ENCODE data around the gene ADD3. TPM values are rescaled to one million over a fixed set of nuclear protein-coding genes. Genes with fewer than 3 reads are reported as not detected.

The ADD3 gene
- total and polyA plus RNA-seq, 8 donors: 31.9 to 83.3 (median 47.2) TPM

- H3K9me3 ChIP-seq: no peaks in the 10 kb centered on the region
- DNase-seq: no peak
- H3K4me1 ChIP-seq: no peaks in the 10 kb centered on the region
- ATAC-seq: no peak
- TF ChIP-seq CTCF (IDR thresholded peaks at IDR 0.05): no peak
- no peak overlapping the region for H3K4me3 ChIP-seq
- 73 to 83% methylated on average over 6 of the region's 6 CpGs for WGBS, 2 donors
- H3K27ac ChIP-seq: no peak overlapping the region
- peaks cover 0 to 5% (median 0%) of the 10 kb centered on the region in 4 donors for H3K27me3 ChIP-seq
- H3K36me3 ChIP-seq: no peaks in the 10 kb centered on the region
- FAIRE-seq: no peak
- intact Hi-C loops (cut with DNase I): no loop called here
Measured at GRCh38 chr10:110165239-110165638, 157.5 kb downstream of the ADD3 start.

DNA sequence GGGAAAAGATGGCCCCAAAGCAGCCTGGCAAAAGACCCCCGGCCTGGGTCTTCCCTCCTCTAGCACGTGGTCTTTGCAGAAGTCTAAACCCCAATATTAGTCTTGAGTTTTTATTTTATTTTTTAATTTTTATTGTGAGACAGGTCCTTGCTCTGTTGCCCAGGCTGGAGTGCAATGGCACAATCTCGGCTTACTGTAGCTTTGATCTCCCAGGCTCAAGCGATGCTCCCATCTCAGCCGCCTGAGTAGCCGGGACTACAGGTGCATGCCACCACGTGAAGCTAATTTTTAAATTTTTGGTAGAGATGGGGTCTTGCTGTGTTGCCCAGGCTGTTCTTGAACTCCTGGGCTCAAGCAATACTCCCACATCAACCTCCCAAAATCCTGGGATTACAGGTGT lies 159.4 kb downstream of the ADD3 start:
- H3K4me1 ChIP-seq: no peaks in the 10 kb centered on the region
- peaks cover 0 to 5% (median 0%) of the 10 kb centered on the region in 4 donors for H3K27me3 ChIP-seq
- H3K36me3 ChIP-seq: no peaks in the 10 kb centered on the region
- 88 to 93% methylated on average over 7 of the region's 7 CpGs for WGBS, 2 donors
- H3K4me3 ChIP-seq: no peak overlapping the region
- intact Hi-C loops (cut with DNase I): no loop called here
- no peak overlapping the region for H3K27ac ChIP-seq
- TF ChIP-seq CTCF (IDR thresholded peaks at IDR 0.05): no peak
- FAIRE-seq (no peak), ATAC-seq (no peak), DNase-seq (peak in 1 of 6 donors; percentile 2)
- H3K9me3 ChIP-seq: no peaks in the 10 kb centered on the region

DNA sequence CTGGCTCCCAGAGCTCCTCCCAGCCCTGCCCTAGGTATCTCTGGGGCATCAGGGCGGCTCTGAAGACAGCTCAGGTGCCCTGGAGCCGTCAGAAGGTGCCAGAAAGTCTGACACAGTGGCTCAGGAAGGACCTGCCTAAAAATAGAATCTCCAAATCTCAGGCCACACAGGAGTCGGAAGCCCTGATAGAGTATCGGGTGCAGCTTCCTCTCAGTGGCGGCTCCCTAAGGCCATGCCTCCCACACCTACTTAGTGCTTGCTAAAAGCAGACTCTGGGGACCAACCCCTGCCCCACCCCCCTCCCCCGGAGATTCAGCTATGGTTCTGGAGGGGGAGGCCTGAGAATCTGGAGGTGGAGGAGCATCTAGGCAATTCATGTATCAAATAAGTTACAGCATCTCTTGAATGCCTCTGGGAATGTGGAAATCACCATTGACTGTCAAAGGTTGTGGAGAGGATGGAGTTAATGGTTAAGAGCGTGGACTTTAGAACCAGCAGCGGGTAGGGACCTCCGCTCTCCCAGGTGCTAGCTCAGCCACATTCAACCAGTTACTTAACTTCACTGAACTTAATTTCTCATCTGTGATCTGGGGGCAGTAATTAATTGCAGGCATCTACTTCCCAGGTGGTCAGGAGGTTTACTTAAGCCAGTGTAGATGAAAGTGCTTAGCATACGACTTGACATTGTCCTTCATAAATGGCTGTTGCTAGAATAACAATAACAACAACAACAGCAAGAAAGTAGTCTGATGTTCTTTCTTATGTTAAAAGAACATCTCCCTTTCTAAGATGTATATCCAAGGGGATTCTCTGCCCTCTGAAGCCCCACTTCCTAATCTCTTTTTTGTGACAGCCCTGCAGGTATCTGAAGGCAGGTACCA lies 161.1 kb downstream of the ADD3 start:
- ATAC-seq (peak in 3 of 4 donors; percentile 22 to 69 (median 38)), FAIRE-seq (no peak), DNase-seq (no peak)
- Histone ChIP-seq H3K4me3 (no peak overlapping the region), H3K27me3 (peaks cover 0 to 5% (median 0%) of the 10 kb centered on the region in 4 donors), H3K9me3 (no peaks in the 10 kb centered on the region), H3K4me1 (no peaks in the 10 kb centered on the region), H3K36me3 (no peaks in the 10 kb centered on the region), H3K27ac (no peak overlapping the region)
- WGBS, 2 donors: 6 to 8% methylated on average over 10 of the region's 10 CpGs
- TF ChIP-seq CTCF (IDR thresholded peaks at IDR 0.05): no peak
- intact Hi-C loops (cut with DNase I): no loop called here

- Histone ChIP-seq H3K27ac (no peak overlapping the region), H3K27me3 (peaks cover 0 to 5% (median 0%) of the 10 kb centered on the region in 4 donors), H3K4me1 (no peaks in the 10 kb centered on the region), H3K4me3 (no peak overlapping the region), H3K9me3 (no peaks in the 10 kb centered on the region), H3K36me3 (no peaks in the 10 kb centered on the region)
- WGBS, 2 donors: 21 to 28% methylated on average over 1 of the region's 1 CpG
- TF ChIP-seq CTCF (IDR thresholded peaks at IDR 0.05): no peak
- FAIRE-seq (no peak), DNase-seq (no peak), ATAC-seq (no peak)
- intact Hi-C loops (cut with DNase I): no loop called here
Measured at GRCh38 chr10:110169586-110169985, 161.8 kb downstream of the ADD3 start.

Measured in pancreas (tissue), 10 donors.